ENCODE data around the gene MYO16.

DNA sequence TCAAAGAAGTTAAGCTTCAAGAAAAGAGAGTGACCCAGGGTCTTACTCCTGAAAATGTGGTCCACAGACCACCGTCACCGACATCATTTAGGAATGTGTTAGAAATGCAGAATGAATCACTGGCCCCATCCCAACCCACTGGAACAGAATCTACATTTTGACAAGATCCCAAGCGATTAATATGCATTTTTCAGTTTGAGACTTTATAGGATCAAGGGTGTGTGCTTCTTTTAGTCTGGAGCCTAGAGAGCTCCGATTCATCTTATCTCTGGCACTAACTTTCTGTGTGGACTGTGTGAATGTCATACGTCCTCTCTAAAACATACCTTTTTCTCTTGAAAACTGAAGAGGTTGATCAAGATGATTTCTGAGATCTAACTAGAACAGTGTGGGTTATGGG, 484.8 kb downstream of the MYO16 start:
- TF ChIP-seq, protein P1, sequence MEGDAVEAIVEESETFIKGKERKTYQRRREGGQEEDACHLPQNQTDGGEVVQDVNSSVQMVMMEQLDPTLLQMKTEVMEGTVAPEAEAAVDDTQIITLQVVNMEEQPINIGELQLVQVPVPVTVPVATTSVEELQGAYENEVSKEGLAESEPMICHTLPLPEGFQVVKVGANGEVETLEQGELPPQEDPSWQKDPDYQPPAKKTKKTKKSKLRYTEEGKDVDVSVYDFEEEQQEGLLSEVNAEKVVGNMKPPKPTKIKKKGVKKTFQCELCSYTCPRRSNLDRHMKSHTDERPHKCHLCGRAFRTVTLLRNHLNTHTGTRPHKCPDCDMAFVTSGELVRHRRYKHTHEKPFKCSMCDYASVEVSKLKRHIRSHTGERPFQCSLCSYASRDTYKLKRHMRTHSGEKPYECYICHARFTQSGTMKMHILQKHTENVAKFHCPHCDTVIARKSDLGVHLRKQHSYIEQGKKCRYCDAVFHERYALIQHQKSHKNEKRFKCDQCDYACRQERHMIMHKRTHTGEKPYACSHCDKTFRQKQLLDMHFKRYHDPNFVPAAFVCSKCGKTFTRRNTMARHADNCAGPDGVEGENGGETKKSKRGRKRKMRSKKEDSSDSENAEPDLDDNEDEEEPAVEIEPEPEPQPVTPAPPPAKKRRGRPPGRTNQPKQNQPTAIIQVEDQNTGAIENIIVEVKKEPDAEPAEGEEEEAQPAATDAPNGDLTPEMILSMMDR (conservative IDR thresholded peaks at IDR 0.05 in 1 of 2, IDR thresholded peaks at IDR 0.05 in 1 of 2; ENCODE audit: low read depth in 1 of 2, low read length in 2 of 2) = no peak
- no peak for TF ChIP-seq EZH2 (IDR thresholded peaks at IDR 0.05; ENCODE audit: low read length, missing control alignments)
